GM18909 (cell line): ENCODE results near the gene XPC.

Experiments
- ATAC-seq: cut with Tn5 transposase; IDR thresholded peaks from one replicate; pipeline ENCODE4 v1.9.1; 2021; ENCODE audit warnings: mild to moderate bottlenecking; ENCODE audit not compliant: unreplicated experiment, poor library complexity

Gene XPC

DNA sequence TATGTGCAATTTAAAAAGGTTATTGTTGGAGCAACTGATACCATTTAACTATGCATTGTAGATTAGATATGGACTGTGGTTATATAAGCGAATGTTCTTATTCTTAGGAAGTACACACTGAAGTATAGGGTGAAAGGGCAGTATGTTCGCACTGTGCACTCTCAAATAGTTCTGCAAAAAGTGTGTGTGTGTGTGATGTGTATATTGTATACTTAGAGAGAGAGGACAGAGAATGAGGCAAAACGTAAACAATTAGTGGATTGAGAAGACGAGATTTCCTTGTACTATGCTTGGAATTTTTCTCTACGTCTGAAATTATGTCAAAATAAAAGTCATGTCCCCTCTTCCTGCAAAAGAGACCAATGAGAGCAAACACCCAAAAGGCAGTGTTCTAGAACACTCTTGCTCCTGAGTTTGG lies 30.6 kb upstream of the XPC start:
- no peak for ATAC-seq

DNA sequence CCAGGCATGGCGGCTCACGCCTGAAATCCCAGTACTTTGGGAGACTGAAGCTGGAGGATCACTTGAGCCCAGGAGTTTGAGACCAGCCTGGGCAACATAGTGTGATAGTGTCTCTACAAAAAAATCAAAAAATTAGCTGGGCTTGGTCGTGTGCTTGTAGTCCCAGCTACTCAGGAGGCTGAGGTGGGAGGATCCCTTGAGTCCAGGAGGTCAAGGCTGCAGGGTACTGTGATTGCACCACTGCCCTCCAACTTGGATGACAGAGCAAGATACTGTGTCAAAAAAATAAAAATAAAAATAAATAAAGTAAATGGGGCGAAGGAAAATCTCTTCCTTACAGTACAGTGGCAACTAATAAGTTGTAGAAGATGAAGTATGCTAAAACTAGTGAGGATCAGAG lies 29.8 kb upstream of the XPC start:
- no peak for ATAC-seq

DNA sequence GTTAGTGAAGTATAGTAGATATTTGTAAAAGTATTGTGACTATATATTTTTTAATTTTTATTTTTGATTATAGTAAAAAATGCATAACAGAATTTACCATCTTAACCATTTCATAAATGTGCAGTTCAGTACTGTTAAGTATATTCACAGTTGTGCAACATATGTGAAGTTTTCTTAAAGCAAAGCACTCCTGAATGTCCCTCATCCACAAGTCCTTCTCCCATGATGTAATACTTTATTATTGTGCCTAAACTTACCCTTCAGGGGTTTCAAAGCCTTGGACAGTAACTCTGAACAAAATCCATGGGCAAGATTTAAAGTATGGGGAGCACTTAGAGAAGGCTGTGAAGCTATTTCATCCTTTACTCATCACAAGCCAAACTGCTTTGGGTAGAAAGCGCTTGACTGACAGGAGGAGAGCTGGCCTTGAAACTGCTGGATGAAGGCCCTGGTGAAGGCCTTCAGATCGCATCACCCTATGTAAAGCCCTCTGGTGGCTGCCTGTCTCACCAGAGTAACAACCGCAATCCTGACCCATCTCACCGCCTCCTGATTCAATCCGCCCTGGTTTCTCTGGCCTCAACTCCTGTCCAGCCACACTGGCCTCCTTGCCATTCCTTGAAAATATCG lies 28.3 kb upstream of the XPC start:
- ATAC-seq: no peak

DNA sequence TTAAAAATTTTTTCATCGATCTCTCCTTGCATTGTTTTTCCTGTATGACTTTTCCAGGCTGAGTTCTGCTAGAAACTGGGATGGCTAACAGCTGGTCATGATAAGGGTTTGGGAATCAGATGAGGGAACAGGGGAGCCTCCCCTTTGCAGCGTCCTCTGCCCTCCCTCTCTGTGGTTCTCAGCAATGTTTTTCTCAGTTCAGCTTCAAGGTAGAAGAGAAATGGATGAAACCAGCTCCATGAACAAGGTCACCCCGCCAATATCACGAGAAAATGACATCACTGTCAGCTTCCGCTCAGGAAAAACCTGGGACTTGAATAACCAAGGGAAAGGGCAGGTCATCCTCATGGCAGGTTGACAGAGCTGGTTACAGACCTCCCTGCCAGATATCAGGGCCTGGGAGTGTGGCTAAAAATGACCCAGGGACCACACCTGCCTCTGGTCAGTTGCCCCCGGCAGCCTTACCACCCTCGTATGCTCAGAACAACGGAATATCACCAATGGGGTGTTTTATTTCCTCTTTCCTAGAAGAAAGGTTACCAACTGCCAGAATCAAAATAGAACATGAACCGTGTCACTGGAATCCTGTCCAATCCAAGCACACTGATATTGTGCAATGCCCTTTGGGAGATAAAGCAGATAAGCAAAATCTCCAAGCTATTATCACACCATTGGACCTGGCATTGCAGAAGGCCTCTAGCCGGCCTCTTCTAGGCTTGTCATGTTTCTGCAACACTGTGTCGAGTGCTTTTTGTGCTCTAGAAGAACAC lies 26.3 kb upstream of the XPC start:
- ATAC-seq: no peak

DNA sequence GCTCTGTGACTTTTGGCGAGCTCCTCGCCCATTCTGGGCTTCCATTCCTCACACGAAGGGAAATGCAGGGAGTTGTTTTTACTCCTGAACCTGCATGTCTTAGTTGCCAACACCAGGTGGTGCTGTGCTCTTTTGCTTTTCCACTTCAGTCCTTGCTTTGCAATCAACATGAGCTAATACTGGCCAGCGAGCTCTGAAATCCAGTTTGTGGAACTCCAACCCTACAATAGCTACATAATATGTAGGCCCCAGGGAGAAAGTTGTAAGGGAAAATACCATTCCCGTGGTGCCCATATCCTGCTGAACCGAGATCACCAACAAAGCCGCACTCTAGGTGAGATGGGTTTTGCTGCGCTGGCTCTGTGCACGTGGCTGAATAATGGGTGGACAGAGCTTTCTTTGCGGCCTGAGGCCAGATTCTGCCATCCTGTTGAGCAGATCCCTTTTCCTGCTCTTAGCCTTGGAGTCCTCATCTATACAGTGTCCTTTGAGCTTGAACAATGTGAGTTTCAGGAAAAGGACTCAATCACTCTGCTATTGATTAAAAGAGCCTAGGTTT lies 25.2 kb upstream of the XPC start:
- ATAC-seq: peak; percentile 61

DNA sequence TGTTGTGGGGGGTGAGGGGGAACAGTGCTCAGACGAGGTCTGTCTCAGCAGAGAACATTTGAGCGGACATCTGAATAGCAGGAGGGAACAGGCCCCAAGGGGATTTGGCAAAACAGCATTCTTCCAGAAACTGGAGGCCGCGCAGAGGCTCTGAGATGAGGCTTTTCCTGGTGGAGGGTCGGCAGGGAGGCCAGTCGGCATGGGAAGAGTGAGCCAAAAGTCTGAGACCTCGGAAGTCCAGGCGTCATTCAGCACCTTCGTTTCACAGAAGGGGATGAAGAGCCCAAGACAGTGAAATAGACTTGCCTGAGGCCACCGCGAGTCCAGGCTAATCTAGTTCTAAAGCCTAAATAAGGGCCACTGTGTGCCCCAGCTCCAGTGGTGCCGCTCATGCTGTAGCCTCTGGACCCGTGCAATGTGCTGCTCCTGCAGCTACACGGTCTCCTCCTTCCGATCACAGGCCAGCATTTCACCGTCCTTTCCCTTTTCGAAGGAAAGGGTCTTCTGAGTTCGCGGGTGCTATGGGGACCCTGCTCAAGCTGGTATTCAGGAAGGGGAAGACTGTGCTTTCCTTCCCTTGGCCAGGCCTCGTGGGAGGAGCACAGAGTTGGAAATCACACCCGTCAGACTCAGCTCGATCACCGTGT lies 24.6 kb upstream of the XPC start:
- no peak for ATAC-seq

DNA sequence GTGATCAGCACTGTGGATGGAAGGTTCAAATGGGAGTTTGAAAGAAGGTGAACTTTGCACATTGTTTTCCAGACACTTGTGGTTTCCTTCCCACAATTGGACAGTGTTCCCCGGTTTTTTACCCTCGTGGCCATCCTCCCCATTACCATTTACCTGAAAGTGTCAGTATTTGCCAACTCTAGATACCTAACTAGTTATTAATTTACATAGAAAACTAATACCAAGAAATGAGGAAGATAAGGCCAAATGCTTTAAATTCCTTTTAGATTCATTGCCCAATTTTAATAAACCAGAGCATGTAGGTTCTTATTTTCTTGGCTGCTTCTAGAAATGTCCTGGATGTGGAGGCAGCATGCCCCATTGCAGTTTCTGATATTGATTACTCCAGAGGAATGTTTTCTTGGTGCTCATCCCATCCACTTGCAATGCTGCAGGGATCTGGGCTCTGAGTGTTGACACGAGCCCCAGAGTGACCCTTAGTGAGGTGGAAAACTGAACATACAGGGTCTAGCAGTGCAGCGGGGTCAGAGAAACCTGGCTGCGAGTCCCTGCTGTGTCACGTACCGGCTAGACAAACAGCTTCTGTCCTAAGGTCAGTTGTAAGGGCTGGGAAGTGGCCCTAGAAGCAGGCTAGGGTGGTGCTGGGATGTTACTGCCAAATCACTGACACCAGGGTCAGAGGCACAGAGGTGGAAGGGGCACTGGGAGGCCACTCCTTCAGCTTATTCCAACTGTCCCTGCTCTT lies 23.7 kb upstream of the XPC start:
- no peak for ATAC-seq

DNA sequence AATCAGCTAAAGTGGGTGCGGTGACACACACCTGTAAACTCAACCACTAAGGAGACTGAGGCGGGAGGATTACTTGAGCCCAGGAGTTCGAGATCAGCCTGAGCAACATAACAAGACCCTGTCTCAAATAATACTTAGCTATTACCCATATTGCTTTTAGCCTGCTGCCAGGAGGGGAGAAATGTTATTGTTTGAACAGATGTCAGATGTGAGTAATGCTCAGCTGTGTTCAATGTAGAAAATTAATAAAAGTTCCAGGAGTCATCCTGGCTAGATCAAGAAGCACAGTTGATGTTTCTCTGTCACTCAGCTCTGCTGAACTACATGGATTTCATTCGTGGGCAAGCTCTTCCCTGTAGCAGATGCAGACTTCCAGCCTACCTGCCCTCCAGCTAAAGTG lies 22.4 kb upstream of the XPC start:
- no peak for ATAC-seq

DNA sequence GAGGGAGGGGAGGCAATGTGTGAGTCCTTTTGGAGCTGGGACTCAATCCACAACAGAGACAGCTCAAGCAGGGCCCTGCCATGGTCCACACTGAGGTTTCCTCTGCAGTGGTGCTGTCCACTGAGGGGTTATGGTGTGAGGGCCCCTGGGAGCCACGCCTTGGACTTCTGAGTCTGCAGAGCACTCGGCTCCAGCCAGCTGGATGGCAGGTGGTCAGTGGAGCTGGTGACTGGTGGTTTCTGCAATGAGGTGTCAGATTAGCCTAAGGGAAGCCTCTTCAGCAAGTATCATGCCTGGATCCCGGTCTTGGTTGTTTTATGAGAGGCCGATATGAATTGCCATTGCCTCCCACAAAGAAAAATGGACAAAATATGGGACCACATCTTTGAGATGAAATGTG lies 21.9 kb upstream of the XPC start:
- ATAC-seq: no peak

DNA sequence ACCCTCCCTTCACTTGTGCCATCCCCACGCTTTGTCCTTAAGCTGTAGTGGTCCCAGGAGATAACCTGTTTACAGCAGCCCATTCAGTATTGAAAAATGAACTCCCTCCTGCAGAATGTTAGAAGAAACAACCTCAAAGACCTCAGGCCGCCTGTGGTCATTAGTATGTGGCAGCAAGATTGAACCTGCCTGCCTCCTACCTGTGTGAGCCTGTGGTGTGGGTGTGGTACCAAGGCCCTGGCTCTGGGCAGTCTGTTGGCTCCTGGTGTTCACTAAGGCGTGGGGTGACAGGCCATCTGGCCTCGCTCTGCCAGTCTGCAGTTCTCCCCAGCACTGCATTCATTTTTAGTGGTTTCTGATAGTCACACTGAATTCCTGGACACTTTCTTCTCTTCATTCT lies 21.2 kb upstream of the XPC start:
- no peak for ATAC-seq

DNA sequence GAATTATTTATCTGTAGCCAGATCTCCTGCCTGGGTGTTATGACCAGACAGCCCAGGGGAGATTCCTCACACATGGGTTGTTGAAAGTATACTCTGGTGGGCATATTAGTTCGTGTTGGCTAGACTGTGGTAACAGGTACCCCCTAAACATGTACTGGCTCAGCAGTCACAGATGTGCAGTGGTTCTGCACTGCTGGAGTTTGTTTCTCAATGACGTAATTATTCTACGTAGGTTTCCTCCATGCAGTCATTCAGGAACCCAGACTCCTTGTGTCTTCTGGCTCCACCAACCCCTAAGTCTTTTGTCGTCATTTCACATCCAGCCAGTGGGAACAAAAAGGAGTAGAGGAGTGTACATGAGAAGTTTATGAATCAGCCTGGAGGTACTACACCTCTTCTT lies 16.5 kb upstream of the XPC start:
- ATAC-seq: no peak

DNA sequence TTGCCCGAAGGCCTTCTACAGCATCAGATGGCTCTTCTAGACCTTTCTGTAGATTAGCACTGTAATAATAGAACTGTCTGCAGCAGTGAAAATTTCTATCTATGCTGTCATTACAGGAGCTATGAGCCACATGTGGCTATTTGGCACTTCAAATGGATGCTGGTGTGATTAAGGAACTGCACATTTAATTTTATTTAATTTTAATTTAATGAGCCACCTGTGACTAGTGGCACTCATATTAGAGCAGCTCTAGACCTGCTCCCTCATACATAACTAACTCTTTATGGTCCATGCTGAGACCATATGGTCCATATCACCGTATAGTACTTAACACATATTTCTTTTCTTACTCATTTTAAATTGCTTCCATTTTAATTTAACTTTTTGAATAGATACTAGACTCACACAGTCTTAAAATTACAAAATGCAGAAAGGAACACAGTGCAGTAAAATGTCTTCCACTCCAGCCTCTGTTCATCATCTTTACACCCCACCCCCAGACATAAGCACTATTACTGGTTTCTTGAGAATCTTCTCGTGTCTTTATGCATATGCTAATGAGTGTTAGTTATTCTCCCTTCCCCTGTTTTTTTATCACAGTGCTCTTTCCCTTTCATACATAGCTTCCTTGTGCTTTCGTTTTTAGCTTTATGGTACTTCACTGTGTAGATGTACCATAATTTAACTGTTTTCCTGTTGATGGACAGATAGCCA lies 9.8 kb upstream of the XPC start:
- ATAC-seq: no peak

DNA sequence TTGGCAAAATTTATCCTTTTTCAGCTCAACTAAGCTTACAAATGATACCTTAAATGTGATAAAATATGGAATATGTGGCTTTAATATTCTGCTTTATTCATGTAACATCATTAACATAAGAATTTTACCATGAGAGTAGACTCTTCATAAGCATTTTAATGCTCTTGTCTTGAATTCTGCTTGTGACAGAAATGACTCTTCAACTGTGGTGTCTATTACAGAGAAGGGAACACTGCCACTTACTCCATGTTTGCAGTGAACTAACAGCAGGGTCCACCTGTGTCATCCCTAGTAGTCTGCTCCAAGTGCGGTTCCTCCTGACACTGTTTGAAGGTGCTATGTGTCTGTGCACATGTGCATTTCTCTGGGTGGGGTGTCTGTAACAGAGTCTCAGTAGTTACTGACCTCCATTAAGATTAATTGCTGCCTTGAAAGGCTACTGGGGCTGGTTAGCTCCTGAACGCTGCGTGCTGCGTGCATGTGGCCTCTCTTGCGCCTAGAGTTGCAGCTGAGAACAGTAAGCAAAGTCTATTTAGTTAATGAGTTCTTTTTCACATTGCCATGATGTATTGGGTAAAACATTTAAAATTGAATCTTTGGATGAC lies 8.6 kb upstream of the XPC start:
- ATAC-seq: no peak

DNA sequence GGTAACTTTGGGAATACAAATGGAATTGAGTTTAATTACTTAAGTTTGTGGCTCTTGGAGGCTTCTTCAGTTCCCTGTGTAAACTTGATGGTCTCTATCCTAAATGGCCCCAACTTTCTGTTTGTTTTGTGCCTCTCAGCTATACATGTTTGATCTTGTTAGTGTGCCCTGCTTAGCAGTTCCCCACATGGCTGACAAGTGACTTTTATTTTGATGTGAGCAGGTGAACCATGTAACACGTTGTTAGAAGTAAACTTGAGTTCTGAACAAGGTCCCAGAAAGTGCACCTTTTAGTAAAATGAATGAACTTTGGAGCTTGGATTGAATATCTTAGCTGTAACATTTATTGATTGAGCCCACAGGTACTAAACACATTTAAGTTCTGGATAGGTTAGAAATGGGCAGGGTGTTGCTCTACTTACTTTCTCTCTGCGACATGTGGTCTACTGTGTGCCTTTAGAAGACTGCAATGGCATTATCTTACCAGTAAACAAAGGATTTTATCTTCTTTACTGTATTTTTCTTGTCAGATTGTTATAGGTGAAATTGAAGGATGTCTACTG lies 4.7 kb upstream of the XPC start:
- no peak for ATAC-seq

DNA sequence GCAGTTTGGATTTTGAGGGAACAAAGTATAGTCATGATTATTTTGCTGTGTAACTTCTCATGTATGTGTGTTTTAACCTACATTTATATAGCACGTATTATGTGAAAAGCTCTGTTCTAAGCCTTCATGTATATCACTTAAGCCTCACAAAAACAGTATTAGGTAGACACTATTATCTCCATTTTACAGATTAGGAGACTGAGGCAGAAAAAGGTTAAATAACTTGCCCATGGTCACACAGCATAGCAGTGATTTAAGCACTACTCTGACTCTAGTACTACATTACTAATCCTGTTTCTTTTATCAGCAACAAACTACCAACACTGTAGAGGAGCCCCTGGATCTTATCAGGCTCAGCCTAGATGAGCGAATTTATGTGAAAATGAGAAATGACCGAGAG lies 2.9 kb upstream of the XPC start:
- no peak for ATAC-seq

DNA sequence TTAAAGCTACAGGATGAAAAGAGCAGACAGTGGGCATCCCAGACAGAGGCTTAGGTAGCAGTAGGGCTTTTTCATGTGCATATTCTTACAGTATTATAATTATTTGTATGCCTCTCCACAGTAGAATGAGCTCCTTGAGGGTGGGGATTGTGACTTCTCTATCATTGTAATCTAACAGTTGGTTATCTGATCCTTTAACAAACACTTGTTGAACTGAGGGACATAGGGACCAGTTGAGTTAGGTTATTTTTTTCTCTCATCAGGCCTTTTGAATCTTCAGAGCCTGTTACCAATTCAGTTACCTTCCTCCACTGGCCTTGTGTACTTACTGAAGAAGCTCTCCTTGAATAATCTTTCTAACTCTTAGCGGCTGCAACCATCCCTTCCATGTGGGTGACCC lies 1.4 kb upstream of the XPC start:
- ATAC-seq: no peak

DNA sequence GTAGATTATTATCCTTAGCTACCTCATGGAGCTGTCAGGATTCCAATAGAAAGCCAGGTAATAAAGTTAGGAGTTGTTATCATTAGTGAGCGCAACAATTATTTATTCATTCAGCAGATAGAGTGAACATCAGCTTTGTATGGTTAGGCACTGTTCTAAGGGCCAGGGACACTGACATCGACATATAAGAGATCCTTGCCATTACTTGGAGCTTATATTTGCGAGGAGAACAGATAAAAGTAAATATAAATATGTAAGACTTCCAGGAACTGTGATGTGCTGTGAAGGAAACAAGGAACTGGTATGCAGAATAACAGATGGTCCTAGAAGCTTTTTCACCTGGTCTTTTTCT lies 689 bp upstream of the XPC start:
- no peak for ATAC-seq

DNA sequence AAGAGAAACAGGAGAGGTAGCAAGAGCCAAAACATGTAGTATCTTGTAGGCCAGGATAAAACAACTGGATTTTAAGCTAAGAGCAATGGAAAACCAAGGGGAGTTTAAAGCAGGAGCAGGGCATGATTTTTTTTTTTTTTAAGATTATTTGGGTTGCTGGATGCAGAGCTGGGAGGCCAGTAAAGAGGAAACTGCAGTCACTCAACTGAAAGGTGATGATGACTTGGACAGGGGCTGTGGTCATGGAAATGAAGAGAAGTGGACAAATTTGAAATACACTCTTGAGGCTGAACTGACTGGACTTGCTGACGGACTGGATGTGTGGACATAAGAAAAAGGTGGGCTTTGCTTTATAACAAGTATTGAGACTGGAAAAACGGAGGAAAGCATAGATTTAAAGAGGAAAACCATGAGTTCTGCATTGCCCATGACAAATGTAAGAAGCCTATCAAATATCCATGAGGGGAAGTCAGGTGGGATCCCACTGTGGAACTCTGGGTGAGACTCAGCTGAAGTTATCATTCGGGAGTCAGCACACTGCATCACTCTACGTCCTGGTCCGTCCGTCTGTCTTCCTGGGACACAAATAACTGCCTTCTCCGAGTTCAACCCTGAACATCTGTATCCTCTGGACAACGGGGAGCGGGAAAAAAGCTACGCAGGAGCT lies 688 bp downstream of the XPC start:
- peak; percentile 5 for ATAC-seq
